Measurements from ENCODE around the gene KRT38. TPM values are rescaled to one million over a fixed set of nuclear protein-coding genes. Genes with fewer than 3 reads are reported as not detected.

KRT38 gene
- total RNA-seq, 2 experiments from 2014 or later: not detected

GRCh38 chr17:41480581-41480980 is 39.8 kb upstream of the KRT38 start:
- intact Hi-C loops (cut with micrococcal nuclease): no loop called here
- Mint-ChIP-seq H3K9me3 (no peaks in the 10 kb centered on the region), H3K4me3 (no peak overlapping the region), H3K36me3 (ENCODE audit: low read depth) (no peaks in the 10 kb centered on the region), H3K27me3 (peaks cover 2% of the 10 kb centered on the region), H3K4me1 (ENCODE audit: low read depth) (no peaks in the 10 kb centered on the region), H3K27ac (no peak overlapping the region)
- TF ChIP-seq, protein P1, sequence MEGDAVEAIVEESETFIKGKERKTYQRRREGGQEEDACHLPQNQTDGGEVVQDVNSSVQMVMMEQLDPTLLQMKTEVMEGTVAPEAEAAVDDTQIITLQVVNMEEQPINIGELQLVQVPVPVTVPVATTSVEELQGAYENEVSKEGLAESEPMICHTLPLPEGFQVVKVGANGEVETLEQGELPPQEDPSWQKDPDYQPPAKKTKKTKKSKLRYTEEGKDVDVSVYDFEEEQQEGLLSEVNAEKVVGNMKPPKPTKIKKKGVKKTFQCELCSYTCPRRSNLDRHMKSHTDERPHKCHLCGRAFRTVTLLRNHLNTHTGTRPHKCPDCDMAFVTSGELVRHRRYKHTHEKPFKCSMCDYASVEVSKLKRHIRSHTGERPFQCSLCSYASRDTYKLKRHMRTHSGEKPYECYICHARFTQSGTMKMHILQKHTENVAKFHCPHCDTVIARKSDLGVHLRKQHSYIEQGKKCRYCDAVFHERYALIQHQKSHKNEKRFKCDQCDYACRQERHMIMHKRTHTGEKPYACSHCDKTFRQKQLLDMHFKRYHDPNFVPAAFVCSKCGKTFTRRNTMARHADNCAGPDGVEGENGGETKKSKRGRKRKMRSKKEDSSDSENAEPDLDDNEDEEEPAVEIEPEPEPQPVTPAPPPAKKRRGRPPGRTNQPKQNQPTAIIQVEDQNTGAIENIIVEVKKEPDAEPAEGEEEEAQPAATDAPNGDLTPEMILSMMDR (IDR thresholded peaks at IDR 0.05): no peak
- CTCF ChIA-PET: interaction anchor here (1.4 kb wide), 1 partner anchor 68 kb away, joined by 3 read pairs; no protein-coding TSS in a partner anchor
- ATAC-seq: no peak
- DNase-seq: no peak
- POLR2A ChIA-PET: no interaction called here

- intact Hi-C loops (cut with micrococcal nuclease): no loop called here
- CTCF ChIA-PET: interaction anchor here (1.4 kb wide), 1 partner anchor 68 kb away, joined by 3 read pairs; no protein-coding TSS in a partner anchor
Observed at GRCh38 chr17:41480136-41480535, 39.4 kb upstream of the KRT38 start.

DNA sequence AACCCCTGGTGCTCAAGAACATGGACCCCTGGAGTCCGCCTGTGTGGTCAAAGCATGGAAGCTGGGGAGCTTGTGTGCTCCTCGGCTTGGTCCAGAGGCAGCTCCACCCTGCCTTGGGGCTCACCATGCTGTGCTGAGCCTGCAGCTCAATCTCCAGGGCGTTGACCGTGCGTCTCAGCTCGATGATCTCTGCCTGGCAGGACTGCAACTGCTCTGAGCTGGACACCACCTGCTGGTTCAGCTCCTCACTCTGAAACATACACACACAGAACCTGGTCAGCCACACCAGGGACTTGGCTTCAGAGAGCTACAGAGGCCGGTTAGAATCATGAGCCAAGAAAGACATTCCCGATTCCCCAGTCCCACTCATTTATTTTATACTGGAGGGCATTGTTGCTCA is 37.5 kb upstream of the KRT38 start:
- POLR2A ChIA-PET: no interaction called here
- CTCF ChIA-PET: interaction anchor here (1.3 kb wide), 1 partner anchor 70 kb away, joined by 4 read pairs; no protein-coding TSS in a partner anchor
- no peak for ATAC-seq
- intact Hi-C loops (cut with micrococcal nuclease): no loop called here
- TF ChIP-seq, protein P1 (IDR thresholded peaks at IDR 0.05): no peak
- DNase-seq: no peak
- Mint-ChIP-seq H3K36me3 (ENCODE audit: low read depth) (no peaks in the 10 kb centered on the region), H3K27me3 (no peaks in the 10 kb centered on the region), H3K9me3 (no peaks in the 10 kb centered on the region), H3K4me3 (no peak overlapping the region), H3K27ac (no peak overlapping the region), H3K4me1 (ENCODE audit: low read depth) (no peaks in the 10 kb centered on the region)

More at GRCh38 chr17:41480136-41480535, 39.4 kb upstream of the KRT38 start:
- no peak for ATAC-seq
- TF ChIP-seq, protein P1 (IDR thresholded peaks at IDR 0.05): no peak
- Mint-ChIP-seq H3K4me1 (ENCODE audit: low read depth) (no peaks in the 10 kb centered on the region), H3K36me3 (ENCODE audit: low read depth) (no peaks in the 10 kb centered on the region), H3K4me3 (no peak overlapping the region), H3K9me3 (no peaks in the 10 kb centered on the region), H3K27ac (no peak overlapping the region), H3K27me3 (peaks cover 2% of the 10 kb centered on the region)
- DNase-seq: no peak
- POLR2A ChIA-PET: no interaction called here

GRCh38 chr17:41476866-41477815 is 36.4 kb upstream of the KRT38 start:
- Mint-ChIP-seq H3K4me3 (no peak overlapping the region), H3K36me3 (ENCODE audit: low read depth) (no peaks in the 10 kb centered on the region), H3K27ac (no peak overlapping the region), H3K9me3 (no peaks in the 10 kb centered on the region), H3K27me3 (no peaks in the 10 kb centered on the region), H3K4me1 (ENCODE audit: low read depth) (no peaks in the 10 kb centered on the region)
- no peak for ATAC-seq
- ChIA-PET CTCF (interaction anchor here (1.3 kb wide), 1 partner anchor 71 kb away, joined by 4 read pairs; no protein-coding TSS in a partner anchor), POLR2A (no interaction called here)
- DNase-seq: no peak
- TF ChIP-seq, protein P1 (IDR thresholded peaks at IDR 0.05): no peak
- intact Hi-C loops (cut with micrococcal nuclease): no loop called here

DNA sequence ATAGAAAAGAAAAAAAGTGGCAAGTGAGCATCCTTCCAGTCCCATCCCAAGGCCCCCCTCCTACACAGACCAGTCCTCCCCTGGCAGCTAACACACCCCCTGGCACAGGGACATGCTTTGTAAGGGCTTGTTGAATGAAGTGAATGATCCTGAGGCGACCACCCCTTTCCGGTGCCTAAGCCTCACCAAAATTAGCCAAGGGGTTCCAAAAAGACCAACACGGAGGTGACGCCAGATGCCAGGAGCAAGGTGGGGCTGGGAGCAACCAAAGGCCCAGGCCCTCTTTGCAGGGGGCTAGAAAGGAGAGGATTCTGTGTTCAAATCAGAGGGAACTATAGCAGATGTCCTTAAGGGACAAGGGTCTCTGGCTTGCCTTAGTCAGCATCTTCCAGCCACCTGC is 34.6 kb upstream of the KRT38 start:
- no peaks in the 10 kb centered on the region for H3K27me3 Mint-ChIP-seq
- no peak for ATAC-seq
- TF ChIP-seq, protein P1 (IDR thresholded peaks at IDR 0.05): no peak
- intact Hi-C loops (cut with micrococcal nuclease): no loop called here
- no peak for DNase-seq
- no peaks in the 10 kb centered on the region for H3K9me3 Mint-ChIP-seq
- no peak overlapping the region for H3K4me3 Mint-ChIP-seq
- no peak overlapping the region for H3K27ac Mint-ChIP-seq
- CTCF ChIA-PET: interaction anchor here (1.4 kb wide), 1 partner anchor 73 kb away, joined by 3 read pairs; no protein-coding TSS in a partner anchor
- no peaks in the 10 kb centered on the region for H3K4me1 Mint-ChIP-seq (ENCODE audit: low read depth)
- POLR2A ChIA-PET: no interaction called here
- no peaks in the 10 kb centered on the region for H3K36me3 Mint-ChIP-seq (ENCODE audit: low read depth)

Measured in activated CD8-positive, alpha-beta T cell treated with anti-CD3 and anti-CD28 coated beads for 36 hours (primary cell).